ENCODE data around the gene OBP2A.
"Not testable (repeated sequence)": the region's sequence is repeated elsewhere in the genome, so short reads cannot be mapped to it uniquely, and the experiment has no call there.

The OBP2A gene

GRCh38 chr9:135526730-135527571 is 19.0 kb upstream of the OBP2A start:
- TF ChIP-seq POLR2A (IDR thresholded peaks at IDR 0.05; ENCODE audit: low read length): no peak
- no peak for TF ChIP-seq GATA1 (IDR thresholded peaks at IDR 0.05; ENCODE audit: low read depth, low read length)
- DNase-seq: no peak

GRCh38 chr9:135528842-135529435 is 17.0 kb upstream of the OBP2A start:
- not testable (repeated sequence) for DNase-seq

- no peak for DNase-seq
- TF ChIP-seq GATA1 (IDR thresholded peaks at IDR 0.05; ENCODE audit: low read depth, low read length): no peak
- no peak for TF ChIP-seq POLR2A (IDR thresholded peaks at IDR 0.05; ENCODE audit: low read length)
Observed at GRCh38 chr9:135530146-135530545, 15.8 kb upstream of the OBP2A start.

GRCh38 chr9:135531096-135531495 is 14.8 kb upstream of the OBP2A start:
- TF ChIP-seq GATA1 (IDR thresholded peaks at IDR 0.05; ENCODE audit: low read depth, low read length): no peak
- no peak for TF ChIP-seq POLR2A (IDR thresholded peaks at IDR 0.05; ENCODE audit: low read length)
- DNase-seq: no peak

- DNase-seq: no peak
- TF ChIP-seq GATA1 (IDR thresholded peaks at IDR 0.05; ENCODE audit: low read depth, low read length) (no peak), POLR2A (IDR thresholded peaks at IDR 0.05; ENCODE audit: low read length) (no peak)
Observed at GRCh38 chr9:135533113-135533512, 12.8 kb upstream of the OBP2A start.

DNA sequence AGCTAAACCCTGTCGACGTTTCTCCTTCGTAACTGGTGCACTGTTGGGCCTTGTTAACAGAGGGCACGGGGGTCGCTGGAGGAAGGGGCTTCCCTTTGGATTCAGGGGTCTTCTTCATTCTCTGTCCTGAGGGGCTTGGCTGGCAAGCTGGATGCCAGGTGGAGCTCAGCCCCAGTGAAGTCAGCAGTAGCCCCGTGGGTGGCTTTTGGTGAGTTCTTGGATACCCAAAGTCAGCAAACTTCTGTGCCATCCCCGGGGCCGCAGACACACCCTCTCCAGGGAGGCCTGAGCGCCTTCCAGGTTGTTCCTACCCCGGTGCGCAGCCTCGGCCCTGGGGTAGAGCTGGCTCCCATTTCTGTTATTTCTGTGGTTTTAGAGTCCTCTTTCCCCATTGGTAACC is 12.3 kb upstream of the OBP2A start:
- no peak for DNase-seq
- TF ChIP-seq GATA1 (IDR thresholded peaks at IDR 0.05; ENCODE audit: low read depth, low read length): no peak
- no peak for TF ChIP-seq POLR2A (IDR thresholded peaks at IDR 0.05; ENCODE audit: low read length)

DNA sequence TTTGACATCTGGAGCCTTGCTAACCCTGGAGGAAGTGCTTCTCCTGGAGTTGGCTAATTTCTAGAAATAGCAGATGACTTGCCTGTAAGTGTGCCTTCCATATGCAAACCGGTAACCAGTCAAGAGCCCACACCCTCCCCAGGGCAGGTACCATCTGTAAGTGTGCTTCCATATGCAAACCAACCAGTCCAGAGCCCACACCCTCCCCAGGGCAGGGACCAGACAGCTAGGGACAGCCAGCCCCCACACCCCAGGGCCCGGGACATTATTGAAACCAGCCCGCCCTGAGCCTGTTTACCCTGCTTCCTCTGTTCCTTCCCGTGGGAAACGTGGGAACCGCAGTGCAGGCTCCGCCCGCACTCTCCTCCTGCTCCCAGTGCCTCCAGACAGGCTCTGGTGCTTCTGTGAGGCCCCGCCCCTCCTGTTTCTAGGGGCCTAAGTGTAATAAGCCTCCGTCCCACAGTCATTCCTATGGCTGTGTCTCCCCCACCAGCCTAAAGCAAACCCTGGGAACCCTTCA is 11.7 kb upstream of the OBP2A start:
- DNase-seq: not testable (repeated sequence)

DNA sequence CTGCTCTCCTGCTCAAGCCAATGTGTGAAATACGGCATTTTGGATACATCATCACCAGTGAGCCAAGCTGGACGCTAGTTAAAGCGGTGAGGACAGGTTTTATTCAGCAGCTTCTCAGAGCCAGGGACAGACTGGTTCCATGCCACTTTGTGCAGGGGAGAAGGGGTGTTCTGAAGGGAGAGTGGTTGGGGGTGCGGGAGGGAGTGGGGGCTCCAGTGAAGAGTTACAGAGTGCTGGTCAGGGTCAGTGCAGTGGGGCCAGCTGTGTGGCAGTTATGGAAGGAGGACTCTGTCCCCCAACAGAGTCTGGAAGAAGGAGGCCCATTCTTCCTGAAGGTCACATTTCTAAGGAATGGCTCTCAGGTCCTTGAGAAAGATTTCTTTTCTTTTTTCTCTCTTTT is 11.1 kb upstream of the OBP2A start:
- DNase-seq: not testable (repeated sequence)

DNA sequence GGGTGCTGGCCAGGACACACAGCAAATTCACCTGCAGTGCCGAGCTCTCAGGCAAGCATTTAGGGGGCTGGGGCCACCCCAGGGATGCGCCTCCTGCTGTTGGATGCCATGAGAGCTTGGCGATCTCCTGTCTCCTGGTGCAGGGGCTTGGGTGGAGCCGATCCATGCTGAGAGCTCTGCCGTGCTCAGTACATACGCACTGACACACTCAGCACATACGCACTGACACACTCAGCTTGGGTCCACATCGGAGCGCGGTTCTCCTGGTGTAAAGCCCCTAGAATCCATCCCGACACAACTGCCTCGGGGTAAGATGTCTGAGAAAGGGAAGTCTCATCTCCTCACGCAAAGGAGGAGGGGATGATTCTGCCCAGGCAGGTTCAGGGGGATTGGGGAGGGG is 10.3 kb upstream of the OBP2A start:
- DNase-seq: not testable (repeated sequence)

DNA sequence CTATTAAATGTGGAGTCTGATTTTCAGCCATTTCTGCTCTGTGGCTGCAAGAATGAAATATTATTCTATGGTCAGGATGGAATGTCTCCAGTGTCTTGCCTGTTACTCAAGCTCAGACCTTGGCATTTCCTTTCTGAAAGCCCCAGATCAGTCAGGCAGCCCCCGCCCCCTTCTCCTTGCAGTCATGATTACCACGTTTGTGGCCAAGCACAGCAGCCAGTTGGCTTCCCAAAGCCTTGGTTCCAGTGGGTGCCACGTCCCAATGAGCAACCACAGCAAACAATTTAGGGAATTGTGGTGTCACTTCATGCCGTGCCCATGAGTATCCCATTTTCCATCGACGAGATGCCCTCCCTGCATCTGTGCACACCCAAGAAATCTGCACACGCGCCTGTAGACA is 9.7 kb upstream of the OBP2A start:
- no peak for DNase-seq
- no peak for TF ChIP-seq POLR2A (IDR thresholded peaks at IDR 0.05; ENCODE audit: low read length)
- no peak for TF ChIP-seq GATA1 (IDR thresholded peaks at IDR 0.05; ENCODE audit: low read depth, low read length)

DNA sequence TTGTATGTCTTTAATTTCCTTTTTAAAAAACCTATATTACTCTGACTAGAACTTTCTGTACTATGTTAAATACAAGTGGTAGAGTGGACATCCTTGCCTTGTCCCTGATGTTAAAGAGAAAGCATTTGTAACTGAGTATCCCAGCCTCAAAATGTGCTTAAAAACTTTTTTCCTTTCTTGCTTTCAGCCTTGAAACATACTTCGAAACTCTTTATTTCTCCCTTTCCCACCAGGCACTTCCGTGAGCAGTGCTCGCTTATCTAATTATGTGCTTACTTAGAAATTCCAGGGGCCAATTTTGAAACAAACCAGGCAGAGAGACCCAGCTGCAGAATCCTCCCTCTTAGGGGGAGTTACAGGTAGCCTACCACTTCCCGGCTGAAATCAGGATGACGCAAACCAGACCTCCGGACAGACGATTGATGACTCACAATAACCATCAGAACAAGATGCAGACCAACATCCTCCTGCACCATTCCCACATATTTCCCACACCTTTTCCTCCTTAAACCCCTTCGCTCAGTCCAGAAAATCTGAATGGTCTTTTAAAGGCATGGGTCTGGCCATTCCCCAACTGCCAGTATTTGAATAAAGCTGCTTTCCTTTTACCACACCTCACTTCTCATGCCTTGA is 2.5 kb upstream of the OBP2A start:
- not testable (repeated sequence) for DNase-seq

DNA sequence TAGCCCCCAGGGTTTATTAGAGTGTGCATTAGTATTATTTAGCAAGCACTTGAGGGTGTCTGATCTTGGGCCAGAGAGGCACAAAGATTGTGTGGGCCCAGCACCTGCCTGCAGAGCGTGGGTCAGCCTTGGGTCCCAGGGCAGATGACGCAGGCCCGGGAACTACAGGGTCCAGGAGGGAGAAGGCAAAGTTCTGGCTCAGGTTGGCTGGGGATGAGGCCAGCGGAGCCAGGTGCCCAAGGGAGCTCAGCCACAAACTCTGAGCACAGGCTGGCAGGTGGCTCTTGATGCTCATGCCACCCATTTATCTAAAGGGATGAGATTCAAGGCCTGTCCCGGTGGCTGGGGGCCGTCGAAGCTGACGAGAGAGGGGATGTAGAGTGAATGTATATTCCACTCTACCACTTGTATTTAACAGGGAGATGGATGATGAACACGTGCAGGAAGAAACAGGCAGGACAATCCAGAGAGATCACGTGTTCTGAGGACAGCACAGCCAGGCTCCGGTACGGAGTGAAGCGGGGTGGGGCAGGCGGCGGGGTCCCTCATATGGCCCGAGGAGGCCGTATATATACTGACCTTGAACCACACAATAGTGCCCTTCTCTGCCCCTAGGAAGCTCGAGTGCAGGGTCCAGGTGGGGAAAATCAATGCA is 818 bp upstream of the OBP2A start:
- DNase-seq: no peak
- no peak for TF ChIP-seq POLR2A (IDR thresholded peaks at IDR 0.05; ENCODE audit: low read length)
- no peak for TF ChIP-seq GATA1 (IDR thresholded peaks at IDR 0.05; ENCODE audit: low read depth, low read length)

GRCh38 chr9:135546792-135547617 is 1.1 kb downstream of the OBP2A start:
- DNase-seq: not testable (repeated sequence)

All from erythroblast (primary cell).